ENCODE results near the gene IGSF3. TPM values are rescaled to one million over a fixed set of nuclear protein-coding genes. Genes with fewer than 3 reads are reported as not detected.

The IGSF3 gene
- total RNA-seq, 4 donors from 2014 or later = 2.5 to 14.3 (median 8.5) TPM

DNA sequence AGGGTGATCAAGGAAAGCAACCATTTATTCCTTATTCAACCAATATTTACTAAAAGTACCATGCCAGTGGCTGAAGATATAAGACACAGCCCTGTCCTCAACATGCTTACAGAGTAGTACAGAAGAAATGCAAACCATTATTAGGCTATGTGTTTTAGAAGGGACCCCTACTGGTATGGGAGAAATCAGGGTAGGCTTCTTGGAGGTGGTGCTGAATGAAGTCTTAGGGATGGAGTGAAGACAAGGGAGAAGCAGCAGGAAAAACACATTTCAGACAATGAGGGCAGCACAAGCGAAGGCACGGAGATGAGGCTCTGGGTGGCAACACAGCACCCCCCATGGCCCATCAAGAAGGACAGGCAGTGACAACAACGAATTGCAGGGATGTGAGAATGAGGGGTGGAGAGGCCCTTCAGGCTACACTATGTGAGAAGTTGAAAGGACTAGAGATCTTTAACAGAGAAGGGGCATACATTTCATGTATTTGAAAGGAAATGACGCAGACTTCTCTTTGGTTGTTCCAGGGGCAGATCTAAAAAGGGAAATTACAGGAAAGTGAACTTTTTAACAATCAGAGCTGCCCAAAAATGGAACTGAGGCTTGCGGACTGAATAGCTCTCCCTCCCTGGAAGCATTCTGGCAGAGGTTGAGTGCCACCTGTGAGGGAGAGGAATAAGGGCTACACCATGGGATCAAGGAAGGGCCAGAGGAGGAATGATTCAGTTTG, 79.9 kb downstream of the IGSF3 start:
- no peak for DNase-seq (ENCODE audit: extremely low spot score)
- TF ChIP-seq, protein P1, sequence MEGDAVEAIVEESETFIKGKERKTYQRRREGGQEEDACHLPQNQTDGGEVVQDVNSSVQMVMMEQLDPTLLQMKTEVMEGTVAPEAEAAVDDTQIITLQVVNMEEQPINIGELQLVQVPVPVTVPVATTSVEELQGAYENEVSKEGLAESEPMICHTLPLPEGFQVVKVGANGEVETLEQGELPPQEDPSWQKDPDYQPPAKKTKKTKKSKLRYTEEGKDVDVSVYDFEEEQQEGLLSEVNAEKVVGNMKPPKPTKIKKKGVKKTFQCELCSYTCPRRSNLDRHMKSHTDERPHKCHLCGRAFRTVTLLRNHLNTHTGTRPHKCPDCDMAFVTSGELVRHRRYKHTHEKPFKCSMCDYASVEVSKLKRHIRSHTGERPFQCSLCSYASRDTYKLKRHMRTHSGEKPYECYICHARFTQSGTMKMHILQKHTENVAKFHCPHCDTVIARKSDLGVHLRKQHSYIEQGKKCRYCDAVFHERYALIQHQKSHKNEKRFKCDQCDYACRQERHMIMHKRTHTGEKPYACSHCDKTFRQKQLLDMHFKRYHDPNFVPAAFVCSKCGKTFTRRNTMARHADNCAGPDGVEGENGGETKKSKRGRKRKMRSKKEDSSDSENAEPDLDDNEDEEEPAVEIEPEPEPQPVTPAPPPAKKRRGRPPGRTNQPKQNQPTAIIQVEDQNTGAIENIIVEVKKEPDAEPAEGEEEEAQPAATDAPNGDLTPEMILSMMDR (IDR thresholded peaks at IDR 0.05) = no peak
- TF ChIP-seq POLR2A (IDR thresholded peaks at IDR 0.05; ENCODE audit: low read depth) = no peak
- TF ChIP-seq POLR2AphosphoS5 (IDR thresholded peaks at IDR 0.05) = no peak
- no peak for TF ChIP-seq EP300 (IDR thresholded peaks at IDR 0.05)
- Histone ChIP-seq H3K27me3 (no peaks in the 10 kb centered on the region), H3K4me3 (no peak overlapping the region), H3K4me1 (peaks cover 0 to 6% (median 0%) of the 10 kb centered on the region in 4 donors), H3K9me3 (no peaks in the 10 kb centered on the region), H3K27ac (replicated peaks in 1 of 4) (no peak overlapping the region), H3K36me3 (peaks cover 0 to 16% (median 4%) of the 10 kb centered on the region in 4 donors)
- 78% methylated on average over 5 of the region's 5 CpGs for WGBS
- intact Hi-C loops (cut with DNase I) = no loop called here

DNA sequence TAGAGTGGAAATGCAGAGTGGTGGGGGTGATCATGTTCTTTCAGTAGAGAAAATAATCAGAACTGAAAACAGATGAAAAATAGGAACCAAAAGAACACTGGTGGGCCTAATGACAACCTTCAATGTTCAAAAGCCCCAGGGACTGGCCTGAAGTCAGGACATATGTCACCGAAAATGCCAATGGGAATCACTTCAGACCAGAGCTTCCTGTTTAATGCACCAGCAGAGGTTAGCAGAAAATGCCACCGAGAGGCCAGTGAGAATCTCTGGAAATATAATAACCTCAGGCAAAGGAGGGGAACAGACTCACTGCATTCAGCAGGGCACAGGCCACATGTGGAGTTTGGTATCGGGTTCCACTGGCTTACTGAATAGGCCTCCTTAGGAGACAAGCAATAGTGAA, 80.8 kb downstream of the IGSF3 start:
- H3K4me3 ChIP-seq = no peak overlapping the region
- H3K27me3 ChIP-seq = no peaks in the 10 kb centered on the region
- no peak for DNase-seq (ENCODE audit: extremely low spot score)
- H3K36me3 ChIP-seq = peaks cover 0 to 16% (median 4%) of the 10 kb centered on the region in 4 donors
- H3K9me3 ChIP-seq = no peaks in the 10 kb centered on the region
- H3K4me1 ChIP-seq = peaks cover 0 to 6% (median 0%) of the 10 kb centered on the region in 4 donors
- TF ChIP-seq EP300 (IDR thresholded peaks at IDR 0.05) (no peak), POLR2A (IDR thresholded peaks at IDR 0.05; ENCODE audit: low read depth) (no peak), POLR2AphosphoS5 (IDR thresholded peaks at IDR 0.05) (no peak)
- TF ChIP-seq, protein P1 (IDR thresholded peaks at IDR 0.05) = no peak
- WGBS = 84% methylated on average over 3 of the region's 3 CpGs
- intact Hi-C loops (cut with DNase I) = no loop called here
- no peak overlapping the region for H3K27ac ChIP-seq (replicated peaks in 1 of 4)

DNA sequence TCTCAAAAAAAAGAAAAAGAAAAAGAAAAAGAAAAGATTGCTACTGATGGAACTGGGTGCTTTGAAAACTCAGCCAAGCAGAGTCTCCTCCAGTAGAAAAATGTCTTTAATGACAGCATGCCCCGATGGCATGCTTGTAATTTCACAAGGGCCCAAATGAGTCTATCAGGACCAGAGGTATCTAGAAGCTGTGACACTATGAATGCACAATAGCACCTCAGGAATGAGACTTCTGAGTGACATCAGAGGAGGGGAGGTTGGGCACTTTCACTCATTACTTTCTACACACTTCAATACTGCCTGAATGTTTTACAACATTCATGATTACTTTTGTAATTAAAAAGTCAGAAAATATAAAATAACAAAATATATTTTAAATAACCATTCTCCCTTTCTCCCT, 81.6 kb downstream of the IGSF3 start:
- 82% methylated on average over 1 of the region's 1 CpG for WGBS
- intact Hi-C loops (cut with DNase I) = no loop called here

DNA sequence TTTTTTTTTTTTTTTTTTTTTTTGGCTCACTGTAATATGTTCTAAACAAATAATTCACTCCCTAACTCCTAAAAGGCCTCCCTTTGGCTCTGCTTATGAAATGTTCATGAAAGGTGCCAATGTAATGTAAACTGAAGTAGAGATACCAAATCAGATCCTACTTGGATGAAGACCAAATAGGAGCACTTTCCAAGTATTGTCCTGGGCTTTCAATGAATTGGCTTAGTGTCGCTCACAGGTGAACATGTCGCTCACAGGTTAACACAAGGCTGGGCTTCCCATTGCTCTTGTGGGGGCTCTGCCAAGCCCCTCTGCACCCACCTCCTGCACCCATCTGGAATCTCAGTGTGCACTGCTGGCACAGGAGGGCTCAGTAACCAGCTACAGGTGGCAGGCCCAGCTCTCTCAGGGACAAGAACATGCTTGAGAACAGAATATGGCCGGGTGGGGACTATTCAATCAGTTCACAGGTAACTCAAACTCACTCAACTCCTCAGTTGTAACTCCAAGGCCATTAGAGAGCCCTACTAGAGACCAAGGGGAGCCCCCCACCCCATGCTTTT, 86.1 kb downstream of the IGSF3 start:
- intact Hi-C loops (cut with DNase I) = no loop called here
- Histone ChIP-seq H3K4me1 (no peaks in the 10 kb centered on the region), H3K9me3 (no peaks in the 10 kb centered on the region), H3K4me3 (no peak overlapping the region), H3K27ac (replicated peaks in 1 of 4) (no peak overlapping the region), H3K36me3 (peaks cover 0 to 15% (median 4%) of the 10 kb centered on the region in 4 donors), H3K27me3 (no peaks in the 10 kb centered on the region)
- 91% methylated on average over 3 of the region's 3 CpGs for WGBS
- no peak for DNase-seq (ENCODE audit: extremely low spot score)
- TF ChIP-seq EP300 (IDR thresholded peaks at IDR 0.05) = no peak
- TF ChIP-seq, protein P1 (IDR thresholded peaks at IDR 0.05) = no peak
- no peak for TF ChIP-seq POLR2A (IDR thresholded peaks at IDR 0.05; ENCODE audit: low read depth)
- TF ChIP-seq POLR2AphosphoS5 (IDR thresholded peaks at IDR 0.05) = no peak

More for the DNA sequence above, 81.6 kb downstream of the IGSF3 start:
- no peak for DNase-seq (ENCODE audit: extremely low spot score)
- TF ChIP-seq, protein P1 (IDR thresholded peaks at IDR 0.05) = no peak
- no peak for TF ChIP-seq POLR2A (IDR thresholded peaks at IDR 0.05; ENCODE audit: low read depth)
- Histone ChIP-seq H3K36me3 (peaks cover 0 to 16% (median 4%) of the 10 kb centered on the region in 4 donors), H3K27me3 (no peaks in the 10 kb centered on the region), H3K4me3 (no peak overlapping the region), H3K27ac (replicated peaks in 1 of 4) (no peak overlapping the region), H3K4me1 (peaks cover 0 to 6% (median 0%) of the 10 kb centered on the region in 4 donors), H3K9me3 (no peaks in the 10 kb centered on the region)
